Measurements from ENCODE around the gene FANCD2OS.

FANCD2OS gene, protein sequence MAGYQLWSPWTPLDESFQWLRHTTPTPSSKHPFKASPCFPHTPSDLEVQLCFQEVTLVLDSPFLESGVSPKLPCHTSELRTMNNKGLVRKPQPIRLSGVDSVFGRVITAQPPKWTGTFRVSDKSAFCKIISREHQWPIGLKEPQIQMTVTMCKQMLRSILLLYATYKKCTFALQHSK

GRCh38 chr3:10108091-10108490 lies at the start of gene FANCD2OS:
FANCD2OS (minus strand) TSS chr3:10108255; CDS start chr3:10104774, 3,481 bp downstream.
- TF ChIP-seq CTCF (IDR thresholded peaks at IDR 0.05; ENCODE audit: extremely low read depth, missing control alignments): no peak
- no peak for DNase-seq (ENCODE audit: low spot score)

GRCh38 chr3:10157031-10157430 lies 49.0 kb upstream of the FANCD2OS start:
- TF ChIP-seq CTCF (IDR thresholded peaks at IDR 0.05; ENCODE audit: extremely low read depth, missing control alignments): no peak
- no peak for DNase-seq (ENCODE audit: low spot score)

GRCh38 chr3:10155658-10156057 lies 47.6 kb upstream of the FANCD2OS start:
- TF ChIP-seq CTCF (IDR thresholded peaks at IDR 0.05; ENCODE audit: extremely low read depth, missing control alignments): no peak
- no peak for DNase-seq (ENCODE audit: low spot score)

GRCh38 chr3:10155123-10155472 lies 47.0 kb upstream of the FANCD2OS start:
- no peak for TF ChIP-seq CTCF (IDR thresholded peaks at IDR 0.05; ENCODE audit: extremely low read depth, missing control alignments)
- DNase-seq (ENCODE audit: low spot score): no peak

GRCh38 chr3:10154335-10155122 lies 46.5 kb upstream of the FANCD2OS start:
- no peak for DNase-seq (ENCODE audit: low spot score)
- TF ChIP-seq CTCF (IDR thresholded peaks at IDR 0.05; ENCODE audit: extremely low read depth, missing control alignments): no peak

GRCh38 chr3:10150987-10151386 lies 42.9 kb upstream of the FANCD2OS start:
- no peak for DNase-seq (ENCODE audit: low spot score)
- TF ChIP-seq CTCF (IDR thresholded peaks at IDR 0.05; ENCODE audit: extremely low read depth, missing control alignments): no peak

GRCh38 chr3:10149226-10149625 lies 41.2 kb upstream of the FANCD2OS start:
- DNase-seq (ENCODE audit: low spot score): no peak
- no peak for TF ChIP-seq CTCF (IDR thresholded peaks at IDR 0.05; ENCODE audit: extremely low read depth, missing control alignments)
